Common myeloid progenitor, CD34-positive (primary cell): Measurements from ENCODE around the gene SASH1.

Source experiments
- CTCF ChIA-PET: fragments of 350-600 bp; sonication (Branson Sonifier 250); formaldehyde crosslinking; loops from one replicate; lab custom pipeline; 2021; ENCODE audit warnings: antibody characterized with exemption; lab: Charles Lee
- POLR2A ChIA-PET: fragments of 350-600 bp; sonication (Branson Sonifier 250); formaldehyde crosslinking; loops from one replicate; lab custom pipeline; 2021; ENCODE audit warnings: antibody characterized with exemption; lab: Charles Lee
- DNase-seq, 3 donors: peaks; one replicate each; pipeline versions ENCODE4 v3.0.0 to v3.0.0-alpha.2; 2013
- H3K27ac ChIP-seq, 2 experiments: 1 replicate in 1 of 2; 2 replicates in 1 of 2; pipeline ENCODE4 v1.7.0; 2013; ENCODE audit warnings: inconsistent platforms in 2 of 2, low read length in 2 of 2, mild to moderate bottlenecking in 2 of 2, low read depth in 1 of 2, moderate library complexity in 1 of 2; ENCODE audit not compliant: severe bottlenecking in 2 of 2, insufficient read depth in 1 of 2, poor library complexity in 1 of 2
- H3K27me3 ChIP-seq, 5 experiments: replicated peaks in 2 of 5; 1 replicate in 3 of 5; 2 replicates in 2 of 5; pipeline versions ENCODE4 v1.6.1 to v1.7.0; 2013; ENCODE audit warnings: low read length in 4 of 5, mild to moderate bottlenecking in 2 of 5, moderate library complexity in 2 of 5, inconsistent platforms in 1 of 5; ENCODE audit not compliant: insufficient read depth in 5 of 5, control insufficient read depth in 4 of 5
- H3K36me3 ChIP-seq, 4 experiments: 1 replicate in 2 of 4; 2 replicates in 2 of 4; pipeline versions ENCODE4 v1.6.1 to v1.7.0; 2013; ENCODE audit warnings: low read length in 3 of 4, control low read depth in 1 of 4, mild to moderate bottlenecking in 1 of 4; ENCODE audit not compliant: control insufficient read depth in 4 of 4, insufficient read depth in 4 of 4
- H3K4me1 ChIP-seq, 4 experiments: 1 replicate in 3 of 4; 2 replicates in 1 of 4; pipeline versions ENCODE4 v1.6.1 to v1.7.1; 2013; ENCODE audit warnings: low read length in 3 of 4, mild to moderate bottlenecking in 3 of 4, control low read depth in 1 of 4, inconsistent platforms in 1 of 4, moderate library complexity in 1 of 4; ENCODE audit not compliant: control insufficient read depth in 4 of 4, insufficient read depth in 4 of 4; ENCODE audit errors: control extremely low read depth in 1 of 4
- H3K4me3 ChIP-seq, 7 experiments: 1 replicate in 4 of 7; 2 replicates in 3 of 7; pipeline versions ENCODE4 v1.5.1 to v1.7.0; 2013; ENCODE audit warnings: mild to moderate bottlenecking in 7 of 7, low read length in 6 of 7, moderate library complexity in 6 of 7, inconsistent platforms in 2 of 7, low read depth in 2 of 7, control low read depth in 1 of 7; ENCODE audit not compliant: insufficient read depth in 4 of 7, control insufficient read depth in 1 of 7; ENCODE audit errors: extremely low read depth in 1 of 7
- H3K9me3 ChIP-seq, 5 experiments: 1 replicate in 4 of 5; 2 replicates in 1 of 5; pipeline versions ENCODE4 v1.6.1 to v1.7.1; 2013; ENCODE audit warnings: low read length in 4 of 5, mild to moderate bottlenecking in 2 of 5, inconsistent platforms in 1 of 5, low read depth in 1 of 5, moderate library complexity in 1 of 5; ENCODE audit not compliant: control insufficient read depth in 4 of 5, insufficient read depth in 2 of 5; ENCODE audit errors: control extremely low read depth in 1 of 5
- WGBS: methylation state at CpG from one replicate; pipeline ENCODE4 v1.1.5; 2013; ENCODE audit not compliant: insufficient coverage; 5-methylcytosine and 5-hydroxymethylcytosine counted together

SASH1 gene

DNA sequence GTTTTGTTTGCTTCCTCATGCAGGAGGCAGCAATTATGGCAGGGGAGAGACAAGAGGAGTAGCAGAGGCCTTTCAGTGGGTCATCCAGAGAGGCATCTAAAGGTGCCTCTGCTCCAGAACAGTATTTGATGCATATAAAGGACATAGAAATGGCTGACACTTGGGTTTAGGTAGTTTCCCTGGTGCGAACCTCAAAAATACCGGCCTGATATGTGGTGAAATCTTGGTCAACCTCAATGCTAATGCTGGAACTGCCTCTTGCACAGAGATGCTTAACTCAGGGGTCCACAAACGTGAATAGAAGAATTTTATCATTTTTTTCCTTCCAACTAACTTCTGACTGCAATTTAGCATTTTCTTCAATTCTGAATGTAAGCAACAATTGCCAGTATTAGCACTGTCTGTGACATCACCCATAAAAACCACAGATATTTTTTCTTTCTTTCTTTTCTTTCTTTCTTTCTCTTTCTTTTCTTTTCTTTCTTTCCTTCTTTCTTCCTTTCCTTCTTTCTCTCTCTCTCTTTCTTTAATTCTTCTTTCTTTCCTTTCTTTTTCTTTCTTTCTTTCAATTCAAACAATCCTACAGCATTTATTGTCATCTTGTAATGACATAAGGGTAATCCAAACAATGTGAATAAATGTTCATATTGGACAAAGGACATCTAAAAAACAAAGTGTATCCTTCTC is 224.2 kb downstream of the SASH1 start:
- H3K27me3 ChIP-seq, result peaks cover 0 to 7% (median 4%) of the 10 kb centered on the region in 5 experiments
- POLR2A ChIA-PET, result no interaction called here
- 89% methylated on average over 3 of the region's 3 CpGs for WGBS
- no peaks in the 10 kb centered on the region for H3K9me3 ChIP-seq
- no peak overlapping the region for H3K4me3 ChIP-seq
- DNase-seq, result peak in 2 of 3 donors; percentile 16 to 25
- peaks cover 0 to 9% (median 6%) of the 10 kb centered on the region in 4 experiments for H3K4me1 ChIP-seq
- H3K36me3 ChIP-seq, result no peaks in the 10 kb centered on the region
- H3K27ac ChIP-seq, result no peak overlapping the region
- CTCF ChIA-PET, result interaction anchor here (1.3 kb wide), 1 partner anchor 10 kb away, joined by 4 read pairs; no protein-coding TSS in a partner anchor

DNA sequence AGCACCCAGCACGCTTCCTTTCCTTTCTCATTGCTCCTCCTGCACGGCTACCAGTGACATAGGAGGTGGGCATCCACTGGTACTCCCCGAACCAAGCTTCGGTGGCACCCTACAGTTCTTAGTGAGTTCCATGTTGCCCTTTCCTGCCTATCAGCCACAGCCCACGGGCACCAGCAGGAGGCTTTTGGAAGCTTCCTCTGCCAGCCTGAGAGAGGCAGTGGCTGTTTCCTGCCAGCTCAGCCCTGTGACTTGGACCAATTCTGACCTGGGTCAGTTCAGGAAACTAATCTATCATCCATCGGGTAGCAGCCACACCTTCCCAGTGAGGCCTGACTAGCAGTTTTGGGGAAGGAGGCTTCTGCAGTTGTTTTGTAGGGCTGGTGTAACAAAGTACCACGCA is 227.8 kb downstream of the SASH1 start:
- no peaks in the 10 kb centered on the region for H3K27me3 ChIP-seq
- peaks cover 0 to 9% (median 6%) of the 10 kb centered on the region in 4 experiments for H3K4me1 ChIP-seq

DNA sequence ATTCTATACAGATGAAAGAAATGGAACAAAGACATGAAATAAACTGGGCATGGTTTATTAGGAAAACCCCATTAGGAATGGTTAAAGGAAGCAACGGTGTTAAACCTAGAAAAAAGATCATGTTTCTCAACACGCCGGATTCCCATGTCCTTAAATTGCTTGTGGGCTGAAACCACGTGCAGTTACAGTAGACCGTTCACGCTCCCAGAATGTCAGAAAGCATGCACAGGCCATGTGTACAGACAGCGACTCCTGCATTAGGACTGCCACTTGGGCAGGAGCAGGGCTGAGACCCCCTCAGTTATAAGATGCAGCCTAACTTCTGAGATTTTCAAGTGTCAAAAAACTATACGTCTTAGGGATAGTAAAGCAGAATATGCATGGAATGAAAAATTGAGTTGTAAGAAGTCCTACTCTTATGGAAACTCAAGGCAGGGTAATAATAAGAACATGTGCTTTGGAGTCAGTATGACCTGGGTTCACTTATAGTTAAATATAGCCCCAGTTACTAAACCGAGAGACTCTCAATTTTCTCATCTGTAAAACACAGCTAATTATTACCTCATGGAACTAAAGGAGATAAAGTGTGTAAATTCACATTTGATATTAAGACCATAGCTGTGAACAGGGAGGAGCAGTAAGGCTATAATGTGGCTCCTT is 230.2 kb downstream of the SASH1 start:
- H3K4me1 ChIP-seq, result peaks cover 0 to 9% (median 4%) of the 10 kb centered on the region in 4 experiments
- H3K27ac ChIP-seq, result no peak overlapping the region
- no peak overlapping the region for H3K4me3 ChIP-seq
- ChIA-PET CTCF (interaction anchor here (2.3 kb wide), 1 partner anchor 13 kb away, joined by 11 read pairs; no protein-coding TSS in a partner anchor), POLR2A (no interaction called here)
- 99% methylated on average over 8 of the region's 9 CpGs for WGBS
- no peaks in the 10 kb centered on the region for H3K27me3 ChIP-seq
- H3K9me3 ChIP-seq, result no peaks in the 10 kb centered on the region
- no peak for DNase-seq
- H3K36me3 ChIP-seq, result no peaks in the 10 kb centered on the region

More for the DNA sequence above, 227.8 kb downstream of the SASH1 start:
- peak in 2 of 3 donors; percentile 23 to 37 for DNase-seq
- Histone ChIP-seq H3K27ac (no peak overlapping the region), H3K9me3 (no peaks in the 10 kb centered on the region), H3K4me3 (no peak overlapping the region), H3K36me3 (no peaks in the 10 kb centered on the region)
- WGBS, result 15% methylated on average over 6 of the region's 7 CpGs
- CTCF ChIA-PET, result interaction anchor here (1.0 to 1.7 kb wide), 4 partner anchors 8 to 456 kb away, joined by 3 to 7 read pairs (median 4); no protein-coding TSS in a partner anchor
- POLR2A ChIA-PET, result interaction anchor here (0.7 kb wide), 1 partner anchor 222 kb away, joined by 3 read pairs; no protein-coding TSS in a partner anchor

DNA sequence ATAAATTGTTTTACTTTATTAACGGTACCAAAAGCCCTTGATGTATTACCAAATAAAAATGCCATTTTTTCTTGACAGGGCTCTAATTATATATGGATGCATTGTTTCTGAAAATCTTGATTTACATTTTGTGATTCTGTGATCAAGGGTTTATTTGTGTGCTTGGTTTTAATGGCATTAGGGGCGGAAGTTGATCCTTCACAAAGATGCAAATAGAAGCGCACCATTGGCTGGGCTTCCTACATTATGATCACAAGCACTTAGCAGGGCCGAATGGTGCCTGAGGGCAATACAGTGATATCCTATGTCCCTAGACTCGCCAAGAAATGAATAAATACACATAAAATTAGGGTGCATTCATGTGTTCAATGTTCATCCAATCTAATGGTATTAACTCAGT is 231.3 kb downstream of the SASH1 start:
- no peaks in the 10 kb centered on the region for H3K9me3 ChIP-seq
- no peak overlapping the region for H3K27ac ChIP-seq
- no peak for DNase-seq
- no peaks in the 10 kb centered on the region for H3K36me3 ChIP-seq
- H3K4me3 ChIP-seq, result no peak overlapping the region
- H3K27me3 ChIP-seq, result no peaks in the 10 kb centered on the region
- ChIA-PET CTCF (interaction anchor here (0.7 to 1.4 kb wide), 2 partner anchors 8 to 17 kb away, joined by 3 read pairs; no protein-coding TSS in a partner anchor), POLR2A (no interaction called here)
- peaks cover 0 to 9% (median 4%) of the 10 kb centered on the region in 4 experiments for H3K4me1 ChIP-seq
- 92% methylated on average over 2 of the region's 5 CpGs for WGBS

DNA sequence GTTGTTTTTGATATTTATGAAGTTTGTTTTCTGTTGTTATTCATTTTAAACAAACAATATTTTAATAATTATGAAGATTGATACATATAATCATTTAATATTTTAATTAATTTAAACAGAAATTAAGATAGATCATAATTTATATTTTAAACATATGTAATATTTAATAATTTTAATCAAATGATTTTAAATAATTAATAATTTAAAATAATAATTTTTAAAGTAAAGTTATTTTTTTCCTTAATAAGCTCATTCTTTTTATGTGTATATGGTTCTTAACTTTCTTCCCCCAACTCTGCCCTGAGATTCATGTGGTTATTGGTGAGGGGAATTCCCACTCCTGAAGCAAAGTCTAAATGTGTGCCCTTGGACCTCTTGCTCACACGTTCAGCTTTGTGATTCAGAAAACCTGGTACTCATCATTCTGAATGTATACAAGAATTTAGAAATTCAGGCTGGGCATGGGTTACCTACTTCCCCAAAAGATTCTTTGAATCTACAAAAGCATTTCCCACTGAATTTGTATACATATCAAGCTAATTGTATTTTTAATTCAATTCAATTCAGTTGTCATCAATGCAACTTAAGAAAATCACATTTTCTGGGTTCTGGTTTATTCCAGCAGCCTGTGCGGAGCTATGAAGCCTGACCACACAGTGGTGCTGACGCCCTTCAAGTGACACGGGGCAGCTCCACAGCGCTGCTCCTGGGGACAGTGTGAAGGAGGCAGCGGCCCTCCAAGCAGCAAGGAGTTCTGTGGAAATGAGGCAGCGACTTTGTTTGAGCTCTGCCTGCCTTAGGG is 235.2 kb downstream of the SASH1 start:
- Histone ChIP-seq H3K27ac (no peak overlapping the region), H3K4me3 (no peak overlapping the region), H3K4me1 (no peaks in the 10 kb centered on the region), H3K36me3 (no peaks in the 10 kb centered on the region), H3K27me3 (no peaks in the 10 kb centered on the region), H3K9me3 (peaks cover 0 to under 1% (median 0%) of the 10 kb centered on the region in 5 experiments)
- WGBS, result 12% methylated on average over 7 of the region's 7 CpGs
- POLR2A ChIA-PET, result no interaction called here
- peak; percentile 77 to 86 (median 83) for DNase-seq
- CTCF ChIA-PET, result interaction anchor here (0.6 to 3.9 kb wide), 37 partner anchors 8 to 940 kb away, joined by 3 to 35 read pairs (median 5); partner anchors contain the start of gene UST

DNA sequence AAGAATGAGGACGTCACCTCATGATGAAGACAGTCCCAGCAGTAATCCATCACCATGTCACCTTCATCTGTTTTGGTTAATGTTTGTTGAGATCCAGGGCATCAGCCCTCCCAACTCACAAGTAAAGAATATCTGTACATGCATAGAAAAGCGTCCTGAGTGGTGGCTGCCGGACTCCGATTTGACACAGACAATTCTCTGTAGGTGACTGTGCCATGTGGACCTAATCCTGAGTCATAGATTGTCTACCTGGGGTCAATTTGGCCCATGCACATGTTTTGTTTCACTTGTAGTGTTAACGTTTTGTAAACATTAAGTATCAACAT is 235.8 kb downstream of the SASH1 start:
- H3K27ac ChIP-seq, result no peak overlapping the region
- H3K9me3 ChIP-seq, result peaks cover 0 to 3% (median 0%) of the 10 kb centered on the region in 5 experiments
- H3K4me3 ChIP-seq, result no peak overlapping the region
- no peaks in the 10 kb centered on the region for H3K36me3 ChIP-seq
- WGBS, result 98% methylated on average over 4 of the region's 5 CpGs
- ChIA-PET POLR2A (no interaction called here), CTCF (interaction anchor here (0.6 to 3.9 kb wide), 31 partner anchors 9 to 939 kb away, joined by 3 to 35 read pairs (median 5); partner anchors contain the start of gene UST)
- H3K4me1 ChIP-seq, result no peaks in the 10 kb centered on the region
- no peaks in the 10 kb centered on the region for H3K27me3 ChIP-seq
- DNase-seq, result no peak
